ENCODE measurements around the gene PHOSPHO1. TPM values are rescaled to one million over a fixed set of nuclear protein-coding genes. Genes with fewer than 3 reads are reported as not detected.

PHOSPHO1 gene
- total and polyA plus RNA-seq, 2 of the 13 experiments (the other 11 are each of a cell fraction or from before 2014, with no cell fraction given): not detected

- 0 out of 2 replicates have a peak, but pooled peaks have one; percentile 52 for TF ChIP-seq ZNF44 (CRISPR knock-in tag; IDR thresholded peaks at IDR 0.05)
- TF ChIP-seq THRA (CRISPR knock-in tag; IDR thresholded peaks at IDR 0.05; ENCODE audit: borderline replicate concordance): no peak
- no peak for TF ChIP-seq ZNF264 (CRISPR knock-in tag; IDR thresholded peaks at IDR 0.05)
- no peak for TF ChIP-seq ARID3A (IDR thresholded peaks at IDR 0.05; ENCODE audit: low read depth, low read length)
- no peak for TF ChIP-seq ZNF33A (CRISPR knock-in tag; IDR thresholded peaks at IDR 0.05; ENCODE audit: borderline replicate concordance)
- peak; percentile 67; the same call in 1 of the 2 replicates for TF ChIP-seq GABPB1 (CRISPR knock-in tag; IDR thresholded peaks at IDR 0.05)
- TF ChIP-seq ZNF136 (CRISPR knock-in tag; IDR thresholded peaks at IDR 0.05; ENCODE audit: low read depth): 0 out of 2 replicates have a peak, but pooled peaks have one; percentile 67
- TF ChIP-seq KDM3A (CRISPR knock-in tag; IDR thresholded peaks at IDR 0.05; ENCODE audit: low read depth): peak; percentile 65; the same call in 1 of the 2 replicates
- TF ChIP-seq ZNF335 (CRISPR knock-in tag; IDR thresholded peaks at IDR 0.05): no peak
- TF ChIP-seq ZNF737 (CRISPR knock-in tag; IDR thresholded peaks at IDR 0.05; ENCODE audit: borderline replicate concordance): no peak
- TF ChIP-seq ZFP37 (CRISPR knock-in tag; IDR thresholded peaks at IDR 0.05; ENCODE audit: borderline replicate concordance): no peak
- no peak for TF ChIP-seq REST (IDR thresholded peaks at IDR 0.05; ENCODE audit: borderline replicate concordance in 1 of 2, low read depth in 1 of 2, low read length in 2 of 2)
- TF ChIP-seq SOX6 (IDR thresholded peaks at IDR 0.05): no peak
- 0 out of 2 replicates have a peak, but pooled peaks have one; percentile 23 for TF ChIP-seq SOX6 (CRISPR knock-in tag; IDR thresholded peaks at IDR 0.05)
- no peak for TF ChIP-seq HMGA1 (CRISPR knock-in tag; conservative IDR thresholded peaks at IDR 0.05)
- TF ChIP-seq NFYC (CRISPR knock-in tag; IDR thresholded peaks at IDR 0.05): peak; percentile 75
- TF ChIP-seq ELF4 (CRISPR knock-in tag; IDR thresholded peaks at IDR 0.05; ENCODE audit: borderline replicate concordance): no peak
- 0 out of 2 replicates have a peak, but pooled peaks have one; percentile 9 for TF ChIP-seq MAZ (IDR thresholded peaks at IDR 0.05; ENCODE audit: borderline replicate concordance, low read depth, low read length)
- TF ChIP-seq MAZ (CRISPR knock-in tag; IDR thresholded peaks at IDR 0.05; ENCODE audit: low read depth): no peak; the same call in 1 of the 2 replicates
- peak; percentile 64 for TF ChIP-seq CREB1 (IDR thresholded peaks at IDR 0.05)
- TF ChIP-seq CREB1 (CRISPR knock-in tag; IDR thresholded peaks at IDR 0.05): no peak
- no peak for TF ChIP-seq PREB (CRISPR knock-in tag; IDR thresholded peaks at IDR 0.05)
Measured at GRCh38 chr17:49230636-49231562, at the start of gene PHOSPHO1 (continued).
